K562 (cell line): Measurements from ENCODE around the gene ALDH7A1. TPM values are rescaled to one million over a fixed set of nuclear protein-coding genes. Genes with fewer than 3 reads are reported as not detected.

Source experiments
- BRCA1 ChIP-seq, 2 experiments: fragments of 450-650 bp in 1 of 2; sonication (generic) in 1 of 2; formaldehyde crosslinking in 1 of 2; IDR thresholded peaks; 2 replicates each; pipeline versions ENCODE4 v1.5.0 to v1.6.1; 2017 to 2020; ENCODE audit warnings: mild to moderate bottlenecking in 1 of 2, missing genetic modification reagents in 1 of 2
- C11orf30 ChIP-seq: fragments of 450-650 bp; IDR thresholded peaks from 2 replicates; pipeline ENCODE4 v1.6.1; 2016; ENCODE audit warnings: low read depth, mild to moderate bottlenecking
- CBX8 ChIP-seq: fragments of 200-600 bp; sonication (generic); IDR thresholded peaks from 2 replicates; pipeline ENCODE4 v1.6.1; 2012; ENCODE audit warnings: borderline replicate concordance, mixed run types, low read depth, mild to moderate bottlenecking, moderate library complexity, mixed read lengths, low read length, control low read depth, inconsistent platforms; ENCODE audit not compliant: poor library complexity, severe bottlenecking; ENCODE audit errors: extremely low read depth
- CGGBP1 ChIP-seq: fragments of 250-450 bp; sonication (Bioruptor Pico); IDR thresholded peaks from 2 replicates; pipeline ENCODE4 v1.9.0; 2021; ENCODE audit warnings: mild to moderate bottlenecking
- FIP1L1 ChIP-seq: fragments of 200-400 bp; formaldehyde crosslinking; IDR thresholded peaks from 2 replicates; pipeline ENCODE4 v1.6.1; 2018; ENCODE audit warnings: mild to moderate bottlenecking, low read depth, low read length; ENCODE audit not compliant: poor library complexity, severe bottlenecking
- IFI16 ChIP-seq: fragments of 250-450 bp; sonication (Bioruptor Pico); IDR thresholded peaks from 2 replicates; pipeline ENCODE4 v2.1.2; 2022; ENCODE audit warnings: mild to moderate bottlenecking, inconsistent platforms
- ILK ChIP-seq: fragments of 450-650 bp; IDR thresholded peaks from 2 replicates; pipeline ENCODE4 v1.6.1; 2016; ENCODE audit warnings: missing genetic modification characterization, low read depth, mild to moderate bottlenecking, missing compliant biosample characterization, moderate library complexity, borderline replicate concordance
- KLF10 ChIP-seq: fragments of 250-450 bp; sonication (Bioruptor Pico); IDR thresholded peaks from 2 replicates; pipeline ENCODE4 v1.6.1; 2021; ENCODE audit warnings: matching md5 sums
- NBN ChIP-seq: fragments of 450-650 bp; IDR thresholded peaks from 2 replicates; pipeline ENCODE4 v1.6.1; 2016; ENCODE audit warnings: low read depth, mild to moderate bottlenecking
- NONO ChIP-seq, 2 experiments: fragments of 200-400 bp in 1 of 2; fragments of 450-650 bp in 1 of 2; formaldehyde crosslinking in 1 of 2; IDR thresholded peaks; 2 replicates each; pipeline ENCODE4 v1.6.1; 2017; ENCODE audit warnings: low read depth in 2 of 2, mild to moderate bottlenecking in 2 of 2, moderate library complexity in 2 of 2, low read length in 1 of 2
- RBFOX2 ChIP-seq: fragments of 200-400 bp; formaldehyde crosslinking; IDR thresholded peaks from 2 replicates; pipeline ENCODE4 v1.6.1; 2017; ENCODE audit warnings: low read depth, mild to moderate bottlenecking, low read length, moderate library complexity
- RBM25 ChIP-seq: fragments of 200-400 bp; formaldehyde crosslinking; IDR thresholded peaks from 2 replicates; pipeline ENCODE4 v1.6.1; 2018; ENCODE audit warnings: low read length, low read depth, moderate library complexity; ENCODE audit not compliant: severe bottlenecking
- TEAD2 ChIP-seq: fragments of 450-650 bp; IDR thresholded peaks from 2 replicates; pipeline ENCODE4 v1.6.1; 2016; ENCODE audit warnings: missing genetic modification characterization, control low read depth, missing compliant biosample characterization
- THRA ChIP-seq: fragments of 450-650 bp; IDR thresholded peaks from 2 replicates; pipeline ENCODE4 v1.6.1; 2017; ENCODE audit warnings: mild to moderate bottlenecking, moderate library complexity
- U2AF1 ChIP-seq: fragments of 200-400 bp; formaldehyde crosslinking; optimal IDR thresholded peaks from 2 replicates; pipeline ENCODE3; 2017; ENCODE audit warnings: mild to moderate bottlenecking, low read depth, low read length, moderate library complexity
- ZKSCAN1 ChIP-seq: fragments of 150-350 bp; IDR thresholded peaks from 2 replicates; pipeline ENCODE4 v1.6.1; 2016; ENCODE audit warnings: low read depth, low read length
- ZNF165 ChIP-seq: fragments of 250-450 bp; sonication (Bioruptor Pico); IDR thresholded peaks from 2 replicates; pipeline ENCODE4 v1.4.0; 2020; ENCODE audit warnings: borderline replicate concordance
- ZNF668 ChIP-seq: fragments of 250-450 bp; sonication (Bioruptor Pico); IDR thresholded peaks from 2 replicates; pipeline ENCODE4 v1.8.0; 2022; ENCODE audit warnings: mild to moderate bottlenecking, inconsistent platforms
- polyA plus RNA-seq, 8 experiments: library from polyadenylated mRNA; depleted of rRNA in 4 of 8; stranded (reverse) in 5 of 8; unstranded in 3 of 8; fragments of >200 nt; fragmentation: Nextera tagmentation in 2 of 8; fragmentation: Illumina TruSeq in 1 of 8; extraction: Ambion mirVana in 2 of 8; extraction: Trizol in 1 of 8; gene quantifications; 2 replicates each; pipeline versions ENCODE4 v1.2.1 to v1.2.3, GENCODE V29; 2011 to 2014; ENCODE audit warnings: inconsistent platforms in 1 of 8, missing spikeins in 1 of 8
- total RNA-seq, 7 experiments: library from RNA; depleted of rRNA in 6 of 7; stranded (reverse); fragments of >200 nt in 6 of 7; fragmentation: Illumina TruSeq in 2 of 7; extraction: Trizol in 2 of 7; gene quantifications; 2 replicates each; pipeline versions ENCODE4 v1.2.1 to v1.2.3, GENCODE V29; 2011 to 2021; ENCODE audit warnings: low replicate concordance in 1 of 7

The ALDH7A1 gene
- total and polyA plus RNA-seq, 9 of the 15 experiments (the other 6 are each of a cell fraction or from before 2014, with no cell fraction given), result 0.04 to 0.49 TPM; not detected in 7

DNA sequence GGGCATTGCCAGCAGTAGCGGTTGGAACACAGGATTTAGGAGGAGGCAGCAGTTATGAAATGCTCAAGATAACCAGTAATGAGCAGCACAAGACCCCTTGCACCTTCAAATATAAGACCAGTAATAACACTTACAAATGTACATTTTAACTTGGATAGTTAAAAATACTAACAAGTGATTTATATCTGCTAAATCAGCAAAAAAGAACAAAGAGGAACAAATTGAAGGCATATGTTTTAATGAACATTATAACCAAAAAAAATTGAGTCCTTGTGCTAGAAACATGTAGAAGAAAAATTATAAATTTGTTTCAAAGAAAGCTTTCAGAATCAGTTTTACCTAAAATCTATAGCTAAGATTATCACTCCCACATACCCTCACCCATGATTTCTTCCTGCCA is 52.0 kb downstream of the ALDH7A1 start (continued):
- TF ChIP-seq FIP1L1, result no peak
- no peak for TF ChIP-seq ZKSCAN1
- TF ChIP-seq THRA, result no peak
- TF ChIP-seq KLF10 (CRISPR knock-in tag), result no peak
- no peak for TF ChIP-seq NBN
- TF ChIP-seq IFI16 (CRISPR knock-in tag), result no peak
- TF ChIP-seq C11orf30, result peak; percentile 86
- TF ChIP-seq U2AF1, result no peak
- no peak for TF ChIP-seq RBM25
- no peak for TF ChIP-seq NONO (IDR thresholded peaks at IDR 0.05; ENCODE audit: low read depth in 2 of 2, low read length in 1 of 2)
- TF ChIP-seq ZNF668 (CRISPR knock-in tag), result no peak
- no peak for TF ChIP-seq BRCA1 (IDR thresholded peaks at IDR 0.05)
- no peak for TF ChIP-seq BRCA1 (CRISPR knock-in tag; IDR thresholded peaks at IDR 0.05)
- TF ChIP-seq CBX8, result no peak
- TF ChIP-seq TEAD2, result no peak
- no peak for TF ChIP-seq CGGBP1 (CRISPR knock-in tag)
- TF ChIP-seq ILK, result no peak
- no peak for TF ChIP-seq ZNF165
- TF ChIP-seq RBFOX2, result no peak
- TF ChIP-seq, all 486 proteins: peak for 5
